ENCODE results near the gene COA1.
A peak's percentile ranks its signal among the peaks of the same experiment; 100 is the strongest.
"Not testable (repeated sequence)": the region's sequence is repeated elsewhere in the genome, so short reads cannot be mapped to it uniquely, and the experiment has no call there.

COA1 gene

DNA sequence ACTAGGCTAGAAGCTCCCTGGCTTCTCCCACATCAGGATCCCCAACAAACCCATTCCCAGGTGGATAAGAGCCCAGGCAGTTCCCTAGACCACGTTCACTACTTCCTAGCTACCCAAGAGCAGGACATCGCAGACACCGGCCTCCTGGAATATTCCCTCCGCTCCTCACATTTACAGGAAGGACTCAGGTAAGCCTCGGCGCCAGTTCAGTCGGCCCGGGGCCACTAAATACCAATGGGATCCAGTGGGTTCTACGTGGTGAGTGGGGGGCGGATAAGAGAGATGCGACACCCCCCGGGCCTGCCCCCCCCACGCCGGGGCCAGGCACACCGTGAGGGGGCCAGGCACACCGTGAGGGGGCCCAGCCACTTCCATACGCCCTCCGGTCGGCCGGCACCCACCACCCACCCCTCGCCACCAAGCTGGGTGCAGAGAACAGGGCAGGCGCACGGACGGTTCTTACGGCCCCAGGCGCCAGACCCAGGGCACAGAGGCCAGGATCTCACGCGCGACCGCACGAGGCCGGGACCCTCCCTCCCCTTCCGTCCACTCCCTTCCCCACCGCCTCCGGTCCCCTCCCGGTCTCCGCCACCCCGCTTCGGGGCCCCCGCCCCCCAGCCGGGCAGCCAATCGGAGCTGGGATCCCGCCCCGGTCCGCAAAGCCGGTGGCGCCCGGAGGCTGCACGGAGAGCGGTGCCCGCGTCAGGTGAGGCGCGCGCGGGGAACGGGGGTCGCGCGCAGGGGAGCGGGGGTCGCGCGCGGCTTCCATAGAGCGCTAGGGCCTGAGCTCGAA lies 28.9 kb upstream of the COA1 start, which contains the start of gene BLVRA:
Gene BLVRA (plus strand): TSS at position 652 of the 793 bp plus-strand sequence. CDS start 12,479 bp downstream, outside the sequence.
- peak in 2 of 3 experiments; percentile 38 to 63 for DNase-seq (ENCODE audit: low read depth in 3 of 3)

GRCh38 chr7:43757073-43757720 lies 27.9 kb upstream of the COA1 start:
- DNase-seq (ENCODE audit: low read depth in 3 of 3), result no peak

DNA sequence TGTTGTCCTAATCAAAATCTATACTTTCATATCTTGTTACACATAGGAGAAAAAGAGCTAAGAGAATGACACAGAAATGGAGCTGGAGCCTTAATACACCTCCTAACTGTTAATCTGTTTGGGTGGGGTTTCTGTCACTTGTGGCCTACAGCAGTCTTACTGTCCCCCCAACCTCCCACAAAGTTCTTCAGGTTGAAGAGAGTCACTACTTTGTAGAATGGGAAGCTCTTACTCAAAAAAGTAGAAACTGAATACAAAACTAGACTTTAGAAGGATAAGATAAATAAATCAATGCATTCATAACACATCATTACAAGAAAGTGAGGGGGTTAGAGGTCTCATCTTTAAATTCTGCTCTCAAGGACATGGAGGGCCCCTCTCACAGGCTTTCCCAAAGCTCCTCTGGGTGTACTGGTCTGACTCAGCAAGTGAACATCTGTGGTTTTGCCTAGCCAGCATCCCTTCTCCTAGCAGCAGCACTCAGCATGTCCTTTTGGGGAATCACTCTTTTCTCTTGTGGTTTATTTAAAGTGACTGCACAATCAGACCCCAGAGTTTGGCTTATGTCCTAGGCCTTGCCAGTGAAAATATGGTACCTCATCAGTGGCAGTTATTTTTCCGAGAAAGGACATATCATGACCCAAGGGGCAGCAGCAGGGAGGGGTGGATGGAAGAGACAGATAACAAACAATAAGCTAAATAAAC lies 27.2 kb upstream of the COA1 start:
- peak in 1 of 3 experiments; percentile 7 for DNase-seq (ENCODE audit: low read depth in 3 of 3)

DNA sequence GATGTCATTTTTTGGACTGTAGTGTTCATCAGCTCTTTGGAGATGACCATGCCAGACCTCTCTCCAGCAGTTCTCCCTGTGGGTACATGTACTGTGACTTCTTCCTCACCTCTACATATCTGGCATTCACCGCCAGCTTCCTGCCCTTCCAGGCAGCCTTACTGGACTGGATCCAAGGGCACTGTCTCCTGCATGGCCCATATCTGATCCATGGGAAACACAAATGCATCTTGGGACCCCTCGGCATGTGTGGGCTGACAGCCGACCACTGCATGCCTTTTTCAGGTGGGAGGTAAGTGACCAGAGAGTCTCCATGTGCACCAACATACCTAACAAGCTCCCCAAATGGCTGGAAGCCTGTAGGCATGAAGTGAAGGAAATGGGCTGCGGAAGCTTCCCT lies 25.3 kb upstream of the COA1 start:
- no peak for DNase-seq (ENCODE audit: low read depth in 3 of 3)

DNA sequence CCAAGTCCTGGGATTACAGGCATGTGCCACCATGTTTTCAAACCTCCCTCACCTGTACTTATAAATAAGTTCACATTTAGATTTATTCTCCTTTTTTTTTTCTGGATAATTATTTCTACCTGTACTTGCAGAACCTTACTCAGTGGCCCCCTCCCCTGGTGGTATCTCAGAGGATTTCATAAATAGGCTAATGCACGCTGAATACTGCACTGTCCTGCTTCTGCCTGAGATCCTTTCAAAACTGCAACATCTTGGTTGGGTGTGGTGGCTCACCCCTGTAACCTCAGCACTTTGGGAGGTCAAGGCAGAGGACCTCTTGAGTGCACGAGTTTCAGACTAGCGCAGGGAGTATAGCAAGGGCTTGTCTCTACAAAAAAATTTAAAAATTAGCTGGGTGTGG lies 24.5 kb upstream of the COA1 start:
- no peak for DNase-seq (ENCODE audit: low read depth in 3 of 3)

GRCh38 chr7:43753271-43753810 lies 24.0 kb upstream of the COA1 start:
- no peak for DNase-seq (ENCODE audit: low read depth in 3 of 3)

DNA sequence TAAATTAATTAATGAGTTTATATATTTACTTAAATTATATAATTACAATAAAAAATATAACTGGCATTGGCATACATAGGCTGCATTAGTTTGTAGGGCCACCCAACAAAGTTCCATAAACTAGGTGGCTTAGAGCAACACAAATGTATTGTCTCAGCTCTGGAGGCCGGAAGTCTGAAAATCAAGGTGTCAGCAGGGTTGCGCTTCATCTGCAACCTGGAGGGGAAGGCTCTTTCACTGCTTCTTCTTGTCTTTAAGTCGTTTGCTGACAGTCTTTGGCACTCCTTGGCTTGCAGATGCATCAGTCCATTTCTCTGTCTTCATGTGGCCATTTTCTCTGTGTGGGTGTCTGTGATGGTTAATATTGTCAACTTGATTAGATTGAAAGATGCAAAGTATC lies 23.1 kb upstream of the COA1 start:
- no peak for DNase-seq (ENCODE audit: low read depth in 3 of 3)

GRCh38 chr7:43750016-43750887 lies 20.9 kb upstream of the COA1 start:
- DNase-seq (ENCODE audit: low read depth in 3 of 3), result no peak

DNA sequence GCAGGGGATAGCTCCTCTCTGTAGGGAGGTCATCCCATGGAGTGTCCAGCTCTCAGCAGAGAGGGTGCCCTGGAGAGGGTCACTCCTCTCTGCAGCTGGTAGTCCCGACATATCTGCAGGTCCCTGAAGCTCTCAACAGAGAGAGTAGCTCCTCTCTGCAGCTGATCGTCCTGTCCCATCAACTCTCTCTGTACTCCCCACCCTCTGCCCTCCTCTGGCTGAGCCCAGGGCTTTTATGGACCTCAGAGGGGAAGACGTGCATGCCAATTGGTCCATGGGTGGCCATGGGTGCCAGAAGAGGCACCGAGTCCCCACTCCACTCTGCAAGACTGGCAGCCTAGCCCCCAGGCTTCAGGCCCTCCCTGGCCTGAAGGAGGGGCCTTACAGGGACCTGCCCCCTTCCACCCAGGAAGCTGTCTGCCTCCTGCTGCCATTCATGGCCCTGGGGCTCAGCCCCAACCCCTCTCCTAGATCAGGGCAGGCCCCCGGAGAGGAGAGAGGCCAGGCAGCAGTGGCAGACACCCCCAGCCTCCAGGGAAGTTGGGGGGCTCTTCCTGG lies 20.1 kb upstream of the COA1 start:
- DNase-seq (ENCODE audit: low read depth in 3 of 3), result no peak

- no peak for DNase-seq (ENCODE audit: low read depth in 3 of 3)
Observed at GRCh38 chr7:43747328-43748105, 18.2 kb upstream of the COA1 start.

- no peak for DNase-seq (ENCODE audit: low read depth in 3 of 3)
Observed at GRCh38 chr7:43742692-43743091, 13.4 kb upstream of the COA1 start.

- no peak for DNase-seq (ENCODE audit: low read depth in 3 of 3)
Observed at GRCh38 chr7:43737467-43738127, 8.3 kb upstream of the COA1 start.

- peak in 1 of 3 experiments; percentile 42 for DNase-seq (ENCODE audit: low read depth in 3 of 3)
Observed at GRCh38 chr7:43735802-43736603, 6.7 kb upstream of the COA1 start.

DNA sequence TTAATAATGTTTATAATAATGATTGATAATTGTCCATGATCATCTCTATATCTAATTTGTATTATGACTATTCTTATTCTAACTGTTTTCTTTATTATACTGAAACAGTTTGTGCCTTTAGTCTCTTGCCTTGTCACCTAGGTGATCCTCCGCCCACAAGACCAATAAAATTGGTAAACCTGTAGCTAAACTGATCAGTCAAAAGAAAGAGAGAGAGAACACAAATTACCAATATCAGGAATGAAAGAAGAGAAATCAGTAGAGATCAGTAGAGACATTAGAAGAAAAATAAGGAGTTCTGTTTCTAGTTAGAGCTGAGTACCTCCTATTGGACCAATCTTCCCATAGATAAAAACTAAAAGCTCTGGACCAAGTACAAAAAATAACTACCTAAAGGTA lies 6.1 kb upstream of the COA1 start:
- no peak for DNase-seq (ENCODE audit: low read depth in 3 of 3)

DNA sequence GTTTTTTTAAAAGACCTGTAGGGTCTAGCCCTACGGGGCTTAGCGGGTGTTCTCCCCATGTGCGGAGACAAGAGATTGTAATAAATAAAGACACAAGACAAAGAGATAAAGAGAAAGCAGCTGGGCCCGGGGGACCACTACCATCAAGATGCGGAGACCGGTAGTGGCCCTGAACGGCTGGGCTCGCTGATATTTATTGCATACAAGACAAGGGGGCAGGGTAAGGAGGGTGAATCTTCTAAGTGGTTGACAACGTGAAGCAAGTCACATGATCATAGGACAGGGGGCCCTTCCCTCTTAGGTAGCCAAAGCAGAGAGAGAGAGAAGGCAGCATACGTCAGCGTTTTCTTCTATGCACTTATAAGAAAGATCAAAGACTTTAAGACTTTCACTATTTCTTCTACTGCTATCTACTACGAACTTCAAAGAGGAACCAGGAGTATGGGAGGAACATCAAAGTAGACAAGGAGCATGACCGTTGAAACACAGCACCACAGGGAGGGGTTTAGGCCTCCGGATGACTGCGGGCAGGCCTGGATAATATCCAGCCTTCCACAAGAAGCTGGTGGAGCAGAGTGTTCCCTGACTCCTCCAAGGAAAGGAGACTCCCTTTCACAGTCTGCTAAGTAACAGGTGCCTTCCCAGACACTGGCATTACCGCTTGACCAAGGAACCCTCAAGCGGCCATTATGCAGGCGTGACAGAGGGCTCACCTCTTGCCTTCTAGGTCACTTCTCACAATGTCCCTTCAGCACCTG lies 5.4 kb upstream of the COA1 start:
- not testable (repeated sequence) for DNase-seq (ENCODE audit: low read depth in 3 of 3)

DNA sequence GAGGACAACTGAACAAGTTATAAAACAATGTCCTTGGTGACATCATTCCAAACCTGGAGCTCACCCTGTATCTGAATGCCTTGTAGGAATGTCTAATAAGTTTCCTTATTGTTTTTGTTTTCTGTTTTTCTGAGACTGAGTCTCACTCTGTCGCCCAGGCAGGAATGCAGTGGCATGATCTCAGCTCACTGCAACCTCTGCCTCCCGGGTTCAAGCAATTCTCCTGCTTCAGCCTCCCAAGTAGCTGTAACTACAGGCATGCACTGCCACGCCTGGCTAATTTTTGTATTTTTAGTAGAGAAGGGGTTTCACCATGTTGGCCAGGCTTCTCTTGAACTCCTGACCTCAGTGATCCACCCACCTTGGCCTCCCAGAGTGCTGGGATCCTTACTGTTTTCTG lies 2.2 kb upstream of the COA1 start:
- not testable (repeated sequence) for DNase-seq (ENCODE audit: low read depth in 3 of 3)

DNA sequence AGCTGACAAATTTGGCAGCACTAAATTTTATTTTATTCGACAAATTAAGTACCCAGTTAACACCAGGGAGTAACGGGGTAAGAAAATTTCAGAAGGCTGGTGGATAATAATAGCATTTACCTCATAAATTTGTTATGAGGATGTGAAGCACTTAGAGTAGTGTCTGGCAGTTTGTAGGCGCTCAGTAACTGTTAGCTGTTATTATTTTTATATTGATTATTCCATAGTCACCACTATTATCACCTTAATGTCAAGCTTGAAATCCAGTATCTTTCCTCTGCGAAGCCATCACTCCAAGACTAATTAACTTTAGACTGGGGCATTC lies 563 bp upstream of the COA1 start:
- DNase-seq (ENCODE audit: low read depth in 3 of 3), result no peak

- no peak for DNase-seq (ENCODE audit: low read depth in 3 of 3)
Observed at GRCh38 chr7:43727494-43727893, 1.8 kb downstream of the COA1 start.
